DMS79 (cell line): ENCODE results near the gene CPA5.

Experiments used
- DNase-seq: peaks from one replicate; lab custom pipeline; 2025; lab: John Stamatoyannopoulos, UW

Gene CPA5

DNA sequence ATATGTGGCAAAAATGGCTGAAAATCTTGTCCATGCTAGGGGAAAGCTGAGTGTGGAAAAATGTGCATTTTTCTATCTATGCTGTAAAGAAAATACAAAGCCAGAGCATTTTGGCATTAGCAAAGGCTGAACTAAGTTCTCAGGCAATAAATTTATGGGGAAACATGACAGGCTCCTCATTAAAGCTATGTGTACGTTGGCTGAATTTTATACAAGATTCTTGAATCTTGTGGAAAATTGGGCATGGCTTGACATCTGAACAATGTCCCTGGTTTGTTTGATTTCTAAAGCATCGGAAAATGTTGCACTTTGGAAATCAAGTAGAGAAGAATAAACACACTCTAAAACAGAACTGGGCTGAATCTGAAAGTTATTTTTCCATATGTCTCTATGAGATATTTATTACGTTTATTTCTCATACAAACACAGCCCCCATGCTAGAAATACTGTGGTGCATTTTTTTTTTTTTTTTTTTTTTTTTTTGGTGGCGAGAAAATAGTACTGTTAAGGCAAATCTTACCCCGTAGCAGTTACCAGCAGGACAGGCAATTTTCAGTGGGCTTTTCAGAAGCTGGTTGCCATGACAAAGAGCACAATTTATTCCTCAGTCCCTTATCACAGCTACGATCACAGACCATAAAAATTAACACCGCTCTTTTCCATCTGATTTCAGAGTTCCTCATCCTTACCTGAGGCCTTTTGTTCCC, 52.6 kb downstream of the CPA5 start:
- DNase-seq = peak; percentile 22

DNA sequence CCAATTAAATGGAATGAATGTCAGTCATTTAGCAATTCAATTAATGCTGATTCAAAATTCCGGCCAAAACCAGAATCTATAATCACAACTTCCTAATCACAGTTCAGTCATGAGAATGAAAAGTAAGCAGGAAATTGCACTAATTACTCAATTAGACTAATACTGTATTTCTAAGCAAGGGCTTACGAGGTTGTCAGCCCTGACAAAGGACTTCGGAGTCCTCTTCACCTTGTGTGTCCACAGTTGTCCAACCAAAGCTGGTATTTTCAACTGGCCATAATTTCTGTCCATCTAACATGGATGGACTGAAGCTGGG, 53.1 kb downstream of the CPA5 start:
- DNase-seq = no peak

DNA sequence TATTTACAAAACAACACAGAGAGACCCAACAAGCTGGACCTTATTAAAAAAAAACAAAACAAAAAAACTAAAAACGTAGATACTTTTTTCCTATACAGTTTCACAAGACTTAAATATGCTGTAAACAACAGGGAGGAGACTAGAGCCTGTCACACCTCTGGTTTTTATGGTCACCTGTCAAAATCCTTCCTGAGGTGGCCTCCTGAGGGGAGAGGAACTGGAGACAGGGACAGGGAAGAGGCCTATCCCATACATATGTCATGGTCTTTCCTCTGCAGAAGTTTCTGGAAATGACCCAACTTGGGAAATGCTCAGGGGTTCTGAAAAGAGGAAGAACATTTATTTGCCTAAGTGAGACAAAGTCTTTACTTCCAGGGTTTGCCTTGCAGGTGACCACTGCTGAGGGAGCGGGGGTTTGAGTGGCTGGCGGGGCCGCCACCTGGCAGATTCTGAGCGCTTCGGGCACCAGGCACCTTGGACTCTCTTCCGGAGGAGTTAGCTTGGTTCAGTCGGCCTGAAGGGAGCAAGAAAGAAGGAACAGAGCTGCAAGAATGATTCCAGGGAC, 54.0 kb downstream of the CPA5 start:
- no peak for DNase-seq

DNA sequence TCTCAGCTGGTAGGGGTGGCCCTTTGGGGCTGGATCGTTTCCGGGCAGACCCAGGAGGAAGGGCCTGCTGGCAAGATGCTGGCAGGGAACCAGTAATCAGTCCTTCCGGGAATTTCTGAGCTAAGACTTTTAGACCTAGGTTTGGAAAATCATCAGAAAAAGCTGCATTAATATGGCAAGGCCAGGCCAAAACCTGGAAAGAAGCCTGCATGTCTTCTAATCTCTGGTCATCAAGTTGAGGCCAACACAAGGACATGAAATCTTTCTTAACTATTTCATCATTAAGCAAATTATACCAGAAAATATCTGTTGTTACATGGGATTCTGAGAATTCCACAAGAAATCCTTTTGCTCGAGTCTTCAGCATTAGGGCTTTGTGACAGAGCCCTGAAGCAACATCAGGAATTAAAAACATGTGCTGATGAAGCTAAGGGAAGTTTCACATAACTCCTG, 55.5 kb downstream of the CPA5 start:
- DNase-seq = no peak

DNA sequence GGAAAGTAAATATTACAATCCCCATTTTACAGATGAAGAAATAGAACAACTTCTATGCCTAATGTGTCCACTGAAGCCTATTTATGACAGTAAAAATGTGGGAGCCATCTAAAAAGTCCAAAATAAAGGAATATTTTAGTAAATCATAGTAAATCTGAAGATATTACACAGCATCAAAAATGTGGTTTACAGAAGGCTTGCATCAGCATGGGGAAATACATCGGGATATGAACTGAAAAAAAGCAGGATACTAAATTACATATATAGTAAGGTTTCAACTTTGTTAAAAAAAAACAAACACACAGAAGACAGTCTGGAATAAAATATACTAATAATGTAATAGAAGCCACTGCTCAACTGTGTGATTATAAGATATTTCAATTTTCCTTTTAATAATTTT, 56.5 kb downstream of the CPA5 start:
- no peak for DNase-seq

DNA sequence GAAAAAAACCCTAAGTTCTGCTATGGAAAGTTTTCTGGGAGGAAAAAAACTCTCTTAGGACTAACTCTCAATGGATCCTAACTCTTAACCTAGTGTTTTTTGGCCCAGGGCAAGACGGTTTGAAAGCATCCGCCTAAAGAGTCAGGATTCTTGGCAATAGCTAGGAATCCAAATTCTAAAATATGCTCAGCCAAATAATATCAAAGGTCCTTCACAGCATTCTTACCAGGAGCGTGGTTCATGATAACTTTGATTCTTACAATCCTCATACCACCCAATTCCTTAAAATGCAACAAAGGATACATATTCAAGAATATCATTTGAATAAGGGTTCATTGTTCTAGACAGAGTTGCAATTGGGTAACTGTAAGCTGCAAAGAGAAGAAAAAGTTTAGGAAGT, 57.0 kb downstream of the CPA5 start:
- DNase-seq = no peak

DNA sequence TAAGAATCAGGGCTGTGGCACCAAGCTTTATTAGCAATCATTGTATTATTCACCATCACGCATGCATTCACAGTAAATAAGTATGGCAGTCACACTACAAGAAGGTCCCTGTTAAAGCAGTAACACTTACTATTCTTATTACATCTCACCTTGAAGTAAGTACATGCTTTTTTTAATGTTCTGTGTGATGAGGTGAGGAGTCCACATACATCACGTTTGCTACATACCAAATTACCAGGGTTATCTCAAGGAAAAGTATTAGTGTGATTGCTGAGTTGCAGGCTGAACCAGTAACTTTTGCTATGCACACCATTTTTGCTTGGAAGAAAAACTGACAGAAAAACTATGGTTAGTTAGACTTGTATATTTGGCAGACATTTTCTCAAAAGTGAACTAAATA, 60.4 kb downstream of the CPA5 start:
- no peak for DNase-seq

DNA sequence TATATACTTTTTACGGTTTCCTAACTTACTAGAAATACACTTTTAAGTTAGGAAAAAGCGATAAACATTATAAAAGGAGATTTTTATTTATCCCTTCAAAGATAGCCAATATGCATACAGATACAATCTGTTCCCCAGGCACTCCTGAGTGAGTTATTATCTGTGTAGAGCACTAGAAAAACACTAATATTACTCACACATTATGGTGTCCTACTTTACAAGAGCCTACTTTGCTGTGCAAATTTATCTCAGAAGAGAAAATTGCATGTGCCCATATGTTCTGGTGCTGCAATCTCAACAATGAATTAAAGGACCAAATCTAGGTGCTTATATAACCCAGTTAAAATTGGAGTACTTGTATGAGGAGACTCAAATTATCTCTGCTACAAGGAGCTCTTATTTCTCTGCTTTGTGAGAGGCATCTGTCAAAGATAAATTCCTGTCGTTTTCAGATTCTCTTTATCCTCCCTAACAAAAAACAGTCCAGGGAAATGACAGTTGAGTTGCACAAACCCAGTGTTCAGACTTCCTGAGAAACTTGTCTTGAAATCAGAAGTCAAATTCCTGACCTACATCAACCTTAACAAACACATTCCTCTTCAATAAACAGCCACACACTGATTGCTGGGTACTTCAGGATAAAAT, 64.6 kb downstream of the CPA5 start:
- DNase-seq = peak; percentile 87

DNA sequence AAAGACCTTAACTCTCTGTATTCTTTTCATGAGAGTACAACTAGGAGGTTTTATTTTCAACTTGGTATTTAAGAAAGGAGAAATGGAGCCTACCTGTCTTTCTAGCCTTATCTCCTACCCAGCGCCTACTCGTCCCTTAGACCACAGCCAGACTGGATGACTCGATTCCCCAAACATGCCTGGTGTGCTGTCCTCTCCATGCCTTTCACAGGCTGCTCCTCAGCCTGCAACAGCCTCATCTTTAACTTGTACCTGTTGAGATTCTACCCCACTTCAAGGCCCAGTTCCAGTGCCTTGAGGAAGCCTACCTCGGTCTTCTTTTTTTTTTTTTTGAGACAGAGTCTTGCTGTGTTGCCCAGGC, 65.1 kb downstream of the CPA5 start:
- no peak for DNase-seq

DNA sequence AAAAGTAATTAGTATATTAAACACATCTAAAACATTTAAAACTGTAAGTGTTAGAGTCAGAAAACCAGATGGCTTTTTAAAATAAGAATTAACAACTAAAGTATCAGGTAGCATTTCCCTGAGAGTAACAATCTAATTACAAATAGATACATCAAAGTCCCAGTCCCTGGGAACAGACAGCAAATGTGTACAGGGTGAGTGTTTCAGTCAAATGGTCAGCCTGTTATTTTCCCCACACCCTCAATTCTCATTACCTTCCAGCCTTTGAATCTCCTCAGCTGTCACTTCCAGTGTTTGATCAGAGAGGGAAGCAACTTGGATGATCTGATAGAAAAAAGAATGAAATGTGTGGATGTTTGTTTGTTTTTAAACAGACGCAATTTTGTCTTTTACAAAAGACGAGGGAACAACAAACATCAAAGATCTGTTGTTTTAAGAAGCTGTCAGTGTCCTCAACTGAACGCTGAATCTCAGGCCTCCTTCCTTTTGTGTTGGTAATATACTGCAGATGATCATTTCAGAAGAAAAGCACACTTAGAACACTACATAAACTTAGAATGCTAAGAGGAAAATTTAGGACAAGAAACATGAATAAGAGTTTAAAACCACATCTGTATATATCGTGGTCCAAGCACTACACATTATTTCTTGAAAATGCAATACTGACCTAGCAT, 66.4 kb downstream of the CPA5 start:
- no peak for DNase-seq

DNA sequence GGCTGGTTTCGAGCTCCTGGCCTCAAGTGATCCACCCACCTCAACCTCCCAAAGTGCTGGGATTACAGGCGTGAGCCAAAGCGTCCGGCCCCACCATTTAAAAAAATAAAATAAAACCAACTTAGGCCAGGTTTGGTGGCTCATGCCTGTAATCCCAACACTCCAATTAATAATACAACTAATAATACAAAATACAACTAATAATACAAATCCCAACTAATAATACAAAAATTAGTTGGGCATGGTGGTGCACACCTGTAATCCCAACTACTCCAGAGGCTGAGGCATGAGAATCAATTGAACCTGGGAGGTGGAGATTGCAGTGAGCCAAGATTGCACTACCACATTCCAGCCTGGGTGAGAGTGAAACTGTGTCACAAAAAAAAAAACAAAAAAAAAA, 68.6 kb downstream of the CPA5 start:
- DNase-seq = no peak

DNA sequence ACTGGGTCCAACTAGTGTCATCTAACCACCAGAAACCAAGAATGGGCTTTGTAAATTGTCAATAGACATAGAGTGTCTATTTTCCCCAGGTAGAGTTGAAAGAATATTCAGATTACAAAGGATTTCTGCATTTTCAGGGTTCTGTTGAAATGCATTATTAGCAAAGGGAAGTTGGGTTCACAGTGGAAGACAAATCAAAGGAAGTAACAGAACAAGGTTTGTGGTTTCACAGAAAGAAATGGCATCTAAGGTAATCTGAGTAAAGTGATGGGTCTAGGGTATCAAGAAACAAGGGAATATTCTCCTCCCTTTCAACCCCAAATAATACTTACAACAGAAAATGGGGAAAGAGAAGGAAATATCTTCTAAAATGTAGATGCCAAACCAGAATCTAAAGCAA, 70.4 kb downstream of the CPA5 start:
- DNase-seq = no peak

DNA sequence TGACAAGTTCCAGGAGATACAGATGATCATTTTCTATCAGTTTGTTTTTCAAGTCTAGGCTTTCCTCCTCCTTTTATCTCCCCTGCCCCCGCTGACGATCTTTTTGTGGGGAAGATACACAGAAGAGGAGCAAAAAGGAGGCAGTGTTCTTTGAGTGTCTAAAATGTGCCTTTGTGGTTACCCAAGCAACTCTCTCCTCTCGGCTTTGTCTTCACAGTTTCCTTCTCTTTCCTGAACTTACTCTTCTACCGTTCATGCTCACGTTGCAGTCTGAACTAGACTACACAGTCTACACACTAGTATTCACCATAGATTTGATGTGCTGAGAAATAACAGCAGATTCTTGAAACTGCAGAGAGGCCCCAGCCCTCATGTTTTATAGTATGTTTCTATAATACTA, 72.6 kb downstream of the CPA5 start:
- no peak for DNase-seq

DNA sequence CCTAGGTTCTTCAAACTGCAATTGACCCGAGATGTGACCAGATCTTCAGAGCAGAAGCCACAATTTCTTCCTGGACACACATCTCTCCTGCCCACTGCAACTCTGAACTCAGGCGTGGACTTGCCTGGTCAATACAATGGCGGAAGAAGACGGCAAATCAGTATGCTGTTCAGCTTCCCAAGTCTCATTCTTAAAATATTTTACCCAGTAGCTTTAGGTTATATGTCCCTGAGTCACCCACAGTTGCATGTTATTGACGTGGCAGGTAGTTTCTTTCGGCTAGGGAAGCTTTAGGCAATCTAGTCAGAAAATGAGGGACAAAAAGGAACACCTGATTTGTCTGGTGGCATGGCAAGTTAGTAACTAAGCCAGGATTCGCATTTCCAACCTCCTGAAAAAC, 73.7 kb downstream of the CPA5 start:
- DNase-seq = no peak
